T follicular helper cell (primary cell): Measurements from ENCODE around the gene HRH2.
"Not testable (repeated sequence)": the region's sequence is repeated elsewhere in the genome, so short reads cannot be mapped to it uniquely, and the experiment has no call there.

ENCODE experiments used
- DNase-seq: peaks from one replicate; pipeline ENCODE4 v3.0.0-alpha.2; 2020; ENCODE audit warnings: low read depth

The HRH2 gene

DNA sequence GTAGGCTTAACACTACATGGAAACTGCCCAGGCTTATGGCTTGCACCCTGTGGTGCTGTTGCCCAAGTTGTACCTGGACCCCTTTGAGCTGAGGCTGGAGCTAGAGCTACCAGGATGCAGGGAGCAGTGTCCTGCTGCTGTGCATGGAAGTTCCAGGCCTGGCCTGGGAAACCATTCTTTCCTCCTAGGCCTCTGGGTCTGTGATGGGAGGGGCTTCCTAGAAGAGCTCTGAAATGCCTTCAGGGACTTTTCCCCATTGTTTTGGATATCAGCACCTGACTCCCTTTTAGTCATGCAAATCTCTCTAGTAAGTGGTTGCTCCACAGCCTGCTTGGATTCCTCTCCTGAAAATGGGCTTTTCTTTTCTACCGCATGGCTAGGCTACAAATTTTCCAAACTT lies 7.9 kb upstream of the HRH2 start:
- no peak for DNase-seq

DNA sequence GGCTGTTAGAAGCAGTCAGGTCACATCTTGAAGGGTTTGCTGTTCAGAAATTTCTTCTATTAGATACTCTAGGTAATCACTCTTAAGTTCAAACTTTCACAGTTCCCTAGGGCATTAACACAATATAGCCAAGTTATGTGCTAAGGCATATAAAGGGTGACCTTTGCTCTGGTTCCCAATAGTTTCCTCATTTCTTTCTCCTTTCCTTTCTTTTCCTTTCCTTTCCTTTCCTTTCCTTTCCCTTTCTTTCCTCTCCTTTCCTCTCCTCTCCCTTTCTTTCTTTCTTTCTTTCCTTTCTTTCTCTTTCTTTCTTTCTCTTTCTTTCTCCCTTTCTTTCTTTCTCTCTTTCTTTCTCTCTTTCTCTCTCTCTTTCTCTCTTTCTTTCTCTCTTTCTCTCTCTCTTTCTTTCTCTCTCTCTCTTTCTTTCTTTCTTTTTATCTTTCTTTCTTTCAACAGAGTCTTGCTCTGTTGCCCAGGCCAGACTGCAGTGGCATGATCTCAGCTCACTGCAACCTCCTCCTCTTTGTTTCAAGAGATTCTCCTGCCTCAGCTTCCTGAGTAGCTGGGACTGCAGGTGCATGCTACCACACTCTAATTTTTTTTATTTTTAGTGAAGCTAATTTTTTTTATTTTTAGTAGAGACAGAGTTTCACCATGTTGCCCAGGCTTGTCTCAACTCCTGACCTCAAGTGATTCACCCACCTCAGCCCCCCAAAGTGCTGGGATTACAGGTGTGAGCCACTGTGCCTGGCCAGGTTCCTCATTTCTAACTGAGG lies 7.3 kb upstream of the HRH2 start:
- DNase-seq = not testable (repeated sequence)

DNA sequence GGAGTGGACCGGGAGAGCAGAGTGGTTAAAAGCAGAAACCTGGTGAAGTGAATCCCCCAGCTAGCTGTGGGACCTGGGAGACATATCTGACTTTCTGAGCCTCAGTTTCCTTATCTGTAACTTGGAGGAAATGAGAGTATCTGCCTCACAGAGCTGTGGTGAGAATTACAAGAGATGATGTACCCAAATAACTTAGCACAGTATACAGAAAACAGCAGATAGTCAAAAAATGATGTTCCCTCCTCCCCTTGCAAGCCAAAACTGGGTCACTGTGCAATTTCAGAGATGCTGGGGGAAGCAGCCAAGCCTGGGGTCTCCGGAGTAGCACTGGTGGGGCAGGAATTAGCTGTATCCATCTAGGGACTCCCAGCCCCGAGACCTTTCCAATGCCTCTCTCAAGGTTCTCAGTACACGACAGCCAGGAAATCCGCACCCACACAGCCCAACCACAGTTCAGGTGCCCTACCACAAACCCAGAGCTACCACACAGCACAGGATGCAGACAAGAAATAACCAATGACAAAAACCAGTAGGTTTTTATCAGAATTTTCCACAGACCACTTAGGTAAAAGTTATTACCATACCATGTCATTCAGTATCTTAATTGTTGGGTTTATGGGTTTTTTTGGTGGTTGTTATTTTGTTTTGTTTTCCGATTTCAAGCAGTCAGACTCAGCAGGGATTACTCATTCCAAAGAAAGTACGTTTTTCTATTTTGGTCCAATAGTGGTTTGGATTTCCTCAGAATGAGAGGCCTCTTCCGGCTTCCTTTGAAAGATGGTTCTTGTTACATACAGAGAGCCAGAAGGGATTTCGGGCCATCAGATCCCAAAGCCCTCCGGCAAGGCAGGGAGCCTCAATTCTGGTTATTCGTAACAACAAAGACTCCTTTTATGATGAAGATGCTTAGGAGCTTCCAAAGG lies 4.9 kb upstream of the HRH2 start:
- peak; percentile 58 for DNase-seq

DNA sequence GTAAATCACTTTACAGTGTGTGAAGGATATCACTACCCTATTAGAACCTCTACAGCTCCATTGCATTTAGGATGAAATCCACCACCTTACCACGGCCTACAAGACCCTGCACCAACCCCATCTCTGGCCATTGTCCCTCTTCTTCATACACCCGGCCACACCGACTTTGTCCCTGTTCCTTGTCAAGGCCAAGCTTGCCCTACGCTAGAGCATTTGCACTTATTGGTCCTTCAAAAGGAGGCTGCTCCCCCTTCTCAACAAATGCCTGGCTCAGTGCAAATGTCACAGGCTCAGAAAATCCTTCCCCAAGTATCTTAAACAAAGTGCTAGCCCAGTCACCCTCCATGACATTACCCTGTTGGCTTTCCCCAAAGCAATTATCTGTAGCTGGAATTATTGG lies 4.1 kb upstream of the HRH2 start:
- DNase-seq = no peak

DNA sequence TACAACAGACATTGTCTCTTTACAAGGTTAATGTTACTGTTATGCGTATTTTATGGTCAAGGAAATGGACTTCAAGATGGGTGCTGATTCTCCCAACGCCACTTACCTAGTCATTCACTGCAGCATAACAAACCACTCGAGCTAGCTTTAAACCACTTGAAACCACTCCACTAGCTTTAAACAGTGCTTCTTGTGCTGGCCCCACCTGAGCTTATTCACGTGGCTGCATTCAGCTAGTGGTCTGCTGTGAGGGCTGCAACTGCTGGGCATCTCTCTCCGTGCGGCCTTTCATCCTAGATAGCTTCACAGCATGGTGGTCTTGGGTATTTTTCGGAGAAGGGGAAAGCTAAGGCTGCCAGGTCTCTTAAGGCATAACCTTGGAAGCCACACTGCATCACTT lies 3.5 kb upstream of the HRH2 start:
- no peak for DNase-seq

DNA sequence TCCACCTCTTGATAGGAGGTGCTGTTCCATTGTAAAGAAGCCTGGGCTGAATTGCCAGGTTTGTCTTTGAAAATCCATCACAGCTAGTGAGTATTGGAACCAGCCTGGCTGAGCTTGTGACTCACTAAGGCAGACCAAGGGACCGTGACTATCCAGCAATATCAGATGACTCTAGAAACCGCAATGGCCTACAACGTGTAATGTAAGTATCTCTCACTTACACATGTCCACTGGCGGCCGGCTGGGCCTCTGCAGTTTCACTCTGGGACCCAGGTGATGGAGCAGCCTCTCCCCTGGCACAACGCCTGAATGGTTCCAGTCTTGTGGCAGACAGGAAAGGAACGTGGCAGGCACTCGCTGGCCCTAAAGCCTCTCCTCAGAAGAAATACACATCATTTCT lies 3.1 kb upstream of the HRH2 start:
- DNase-seq = no peak

DNA sequence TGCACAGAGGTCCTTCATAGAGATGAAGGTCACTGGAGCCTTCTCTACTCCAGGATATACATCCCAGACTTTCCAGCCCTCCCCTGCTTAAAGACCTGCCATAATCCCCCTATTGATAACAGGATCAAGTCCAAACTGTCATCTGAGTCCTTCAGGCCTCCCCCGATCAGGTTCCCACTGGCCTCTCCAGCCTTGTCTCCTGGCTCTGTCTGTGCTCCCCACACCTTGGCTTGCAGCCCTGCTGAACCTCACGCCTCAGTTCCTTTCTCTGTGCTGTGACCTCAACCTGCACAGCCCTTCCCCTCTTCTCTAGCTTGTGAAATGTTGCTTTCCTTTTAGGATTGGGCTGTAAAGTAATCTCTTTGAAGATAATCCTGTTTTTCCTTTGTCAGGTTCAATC lies 2.5 kb upstream of the HRH2 start:
- DNase-seq = no peak

DNA sequence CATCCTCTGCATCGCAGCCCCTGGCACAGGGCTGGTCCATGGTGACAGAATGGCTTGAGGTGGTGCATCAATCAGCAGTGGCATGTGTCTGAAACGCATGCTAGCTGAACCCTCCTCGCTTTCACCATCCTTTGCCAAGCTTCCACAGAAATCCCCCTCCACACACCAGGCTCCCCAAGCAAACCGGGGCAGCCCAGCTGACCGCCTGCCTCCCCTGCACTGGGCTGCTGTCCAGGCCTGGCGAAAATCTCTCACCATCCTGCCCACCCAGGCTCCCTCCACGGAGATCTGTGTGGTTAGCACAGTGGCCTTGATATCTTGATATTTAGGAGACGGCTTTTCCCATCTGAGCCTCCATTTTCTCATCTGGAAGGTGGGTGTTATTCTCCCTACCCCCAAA lies 905 bp upstream of the HRH2 start:
- DNase-seq = no peak

DNA sequence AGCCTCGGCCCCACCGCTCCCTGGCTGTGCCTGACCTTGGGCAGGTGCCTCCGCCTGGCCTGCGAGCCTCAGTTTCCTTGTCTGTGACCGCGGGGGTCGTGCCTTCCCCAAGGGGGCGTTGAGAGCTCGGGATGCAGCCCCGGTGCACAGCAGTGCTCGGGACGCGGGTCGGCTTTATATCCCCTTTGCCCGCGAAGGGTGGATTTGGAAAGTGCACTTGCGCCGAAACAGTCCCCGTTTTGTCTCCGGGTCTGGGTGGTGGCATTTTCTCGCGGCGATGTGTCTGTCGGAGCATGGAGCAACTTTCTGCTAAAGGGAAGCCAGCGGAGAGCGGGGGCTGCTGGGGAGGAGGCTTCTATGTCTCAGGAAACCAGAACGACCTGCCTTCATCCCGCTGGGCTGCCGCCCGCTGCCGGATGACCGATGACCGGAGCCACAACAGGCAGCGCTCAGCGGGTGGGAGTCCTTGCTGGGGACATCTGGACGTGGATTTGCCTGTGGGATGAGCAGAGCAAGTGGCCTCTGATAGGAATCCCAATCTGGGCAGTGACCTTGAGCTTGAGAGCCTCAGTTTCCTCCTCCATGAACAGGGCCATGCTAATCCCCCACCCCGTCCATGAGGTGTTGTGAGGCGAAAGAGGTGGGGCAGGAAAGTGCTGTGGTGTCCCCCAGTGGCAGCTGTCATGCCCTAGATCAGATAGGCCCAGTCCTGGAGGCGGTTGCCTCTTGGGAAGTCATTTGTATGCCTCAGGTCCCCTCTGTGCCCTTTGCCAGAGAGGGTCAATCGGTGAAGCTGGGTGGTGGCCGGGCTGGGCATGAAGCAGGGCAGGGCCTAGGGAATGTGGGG lies 651 bp downstream of the HRH2 start:
- no peak for DNase-seq

DNA sequence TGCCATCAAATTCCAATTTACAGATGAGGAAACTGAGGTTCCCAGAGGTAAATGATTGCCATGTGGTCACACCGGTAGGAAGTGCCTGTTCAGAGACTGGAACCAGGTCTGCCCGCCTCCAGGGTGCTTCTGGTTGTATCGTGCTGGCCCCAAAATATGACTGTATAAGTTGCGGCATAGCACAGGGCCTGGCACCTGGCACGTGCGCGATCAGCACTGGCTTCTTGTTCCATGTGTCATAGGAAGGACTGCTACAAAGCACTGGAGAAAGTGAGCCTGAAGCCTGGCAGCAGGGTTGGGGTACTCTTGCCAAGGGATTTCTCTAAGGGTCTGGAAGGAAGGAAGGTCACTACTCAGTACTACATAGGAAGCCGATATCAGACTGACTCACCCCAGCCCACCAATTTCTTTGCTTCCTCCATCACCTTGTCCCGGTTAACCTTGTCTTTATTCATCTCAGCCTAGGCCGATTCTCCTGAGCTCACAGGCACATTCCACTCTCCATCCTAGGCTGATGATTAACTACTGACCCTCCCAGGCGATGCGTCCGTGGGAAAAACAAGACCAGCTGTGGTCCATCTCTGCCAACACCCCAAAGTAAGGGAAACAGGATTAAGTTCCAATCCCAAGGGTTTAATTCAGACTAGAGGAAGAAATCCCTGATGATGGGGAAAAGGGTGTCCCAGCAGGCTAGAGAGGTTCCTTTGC lies 1.8 kb downstream of the HRH2 start:
- no peak for DNase-seq

DNA sequence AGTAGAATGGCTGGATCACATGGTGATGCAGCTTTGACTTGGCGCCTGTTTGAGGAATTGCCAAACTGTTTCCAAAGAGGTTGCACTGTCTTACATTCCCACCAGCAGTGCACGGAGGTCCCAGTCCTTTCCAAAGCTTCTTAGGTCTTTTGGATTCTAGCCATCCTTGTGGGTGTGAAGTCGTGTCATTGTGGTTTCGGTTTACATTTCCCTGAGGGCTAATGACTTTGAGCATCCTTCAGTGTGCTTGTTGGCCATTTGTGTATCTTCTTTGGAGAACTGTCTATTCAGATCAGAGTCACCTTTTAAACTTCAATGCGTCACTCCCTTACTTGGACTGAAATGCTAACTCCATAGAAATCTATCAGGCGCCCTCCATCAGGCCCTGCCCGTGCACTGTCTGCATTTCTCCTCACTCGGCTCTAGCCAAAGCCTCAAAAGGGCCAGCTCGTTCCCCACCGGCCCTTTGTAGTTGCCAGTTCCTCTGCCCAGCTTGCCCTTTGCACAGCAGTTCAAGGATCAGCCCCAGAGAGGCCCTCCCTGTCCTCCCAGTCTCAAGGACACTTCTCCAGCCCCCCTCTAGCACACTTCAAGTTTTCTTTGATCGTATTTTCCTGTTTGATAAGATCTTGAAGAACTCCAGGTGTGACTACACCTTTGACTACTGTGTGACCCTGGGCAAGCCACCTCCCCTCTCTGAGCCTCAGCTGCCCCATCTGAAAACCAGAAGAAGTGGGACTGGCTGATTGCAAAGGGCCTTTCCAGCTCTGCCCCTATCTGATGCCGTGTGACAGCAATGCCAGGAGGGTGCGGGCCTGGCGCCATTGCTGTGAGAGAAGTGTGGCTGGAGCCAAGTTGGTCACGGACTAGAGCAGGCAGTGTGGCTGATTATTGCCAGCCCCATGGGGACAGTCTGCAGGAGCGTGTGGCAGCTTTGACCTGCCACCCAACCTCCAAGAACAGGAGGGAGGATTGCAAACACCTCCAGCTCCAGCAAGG lies 5.6 kb downstream of the HRH2 start:
- DNase-seq = no peak

DNA sequence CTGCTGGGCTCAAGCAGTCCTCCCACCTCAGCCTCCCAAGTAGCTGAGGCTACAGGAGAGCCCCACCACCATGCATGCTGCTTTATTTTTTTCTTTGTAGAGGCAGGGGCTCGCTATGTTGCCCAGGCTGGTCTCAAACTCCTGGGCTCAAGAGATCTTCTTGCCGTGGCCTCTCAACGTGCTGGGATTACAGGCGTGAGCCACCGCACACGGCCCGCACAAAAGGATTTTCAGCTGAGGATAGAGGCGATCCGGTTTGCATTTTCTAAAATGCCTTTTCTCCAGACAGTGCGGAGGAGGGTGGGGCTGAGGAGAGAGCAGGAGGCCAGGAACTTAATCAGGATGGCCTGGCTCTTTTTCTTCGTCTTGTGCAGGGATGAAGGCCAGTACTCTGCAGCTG lies 6.9 kb downstream of the HRH2 start:
- DNase-seq = no peak

DNA sequence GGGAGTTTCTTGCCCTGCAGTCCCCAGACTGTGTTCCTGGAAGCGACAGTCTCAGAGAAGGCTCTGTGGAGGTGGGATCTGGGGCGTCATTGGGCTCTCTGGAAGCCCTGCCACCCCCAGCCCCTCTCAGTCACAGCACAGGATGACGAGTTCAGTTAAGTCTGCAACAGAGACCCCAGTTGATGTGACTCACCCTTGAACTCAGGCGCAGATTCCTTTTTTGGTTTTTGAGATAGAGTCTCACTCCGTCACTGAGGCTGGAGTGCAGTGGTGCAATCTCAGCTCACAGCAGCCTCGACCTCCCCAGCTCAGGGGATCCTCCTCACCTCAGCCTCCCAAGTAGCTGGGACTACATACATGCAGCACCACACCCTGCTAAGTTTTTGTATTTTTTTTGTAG lies 8.3 kb downstream of the HRH2 start:
- no peak for DNase-seq

DNA sequence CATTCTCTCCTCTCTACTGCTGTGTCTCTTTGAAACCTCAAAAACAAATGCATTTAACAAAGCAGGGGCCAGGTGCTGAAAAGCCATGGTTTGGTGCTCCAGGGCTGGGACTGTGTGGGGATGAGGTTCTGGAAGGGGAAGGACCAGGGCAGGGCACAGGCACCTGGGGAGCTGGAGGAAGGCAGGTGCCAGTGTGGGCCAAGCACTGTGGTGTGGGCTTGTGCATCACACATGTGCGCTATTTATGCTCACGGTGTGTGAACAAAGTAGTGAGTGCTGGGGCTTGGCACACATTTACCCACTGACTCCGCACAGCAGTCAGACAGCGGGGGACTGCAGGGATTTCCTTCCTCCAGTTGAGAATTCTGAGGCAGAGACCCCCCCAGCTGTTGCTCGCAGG lies 10.1 kb downstream of the HRH2 start:
- DNase-seq = no peak

DNA sequence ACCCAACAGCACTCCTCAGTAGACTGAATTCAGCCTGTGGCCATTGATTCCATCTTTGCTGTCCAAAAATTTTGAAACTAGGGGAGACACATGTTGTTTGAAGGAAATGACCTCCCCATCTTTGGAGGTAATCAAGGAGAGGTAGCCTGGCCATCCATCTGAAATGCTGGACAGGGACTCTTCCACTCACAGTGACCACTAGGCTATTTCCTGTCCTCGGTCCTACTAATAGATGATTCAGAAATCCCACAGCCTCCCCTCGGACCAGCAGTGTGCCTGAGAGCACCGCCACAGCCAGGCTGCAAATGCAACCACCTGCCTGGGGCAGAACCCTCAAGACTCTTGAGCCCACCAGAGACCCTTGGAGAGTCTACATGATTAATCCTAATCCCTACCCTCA lies 12.5 kb downstream of the HRH2 start:
- no peak for DNase-seq

DNA sequence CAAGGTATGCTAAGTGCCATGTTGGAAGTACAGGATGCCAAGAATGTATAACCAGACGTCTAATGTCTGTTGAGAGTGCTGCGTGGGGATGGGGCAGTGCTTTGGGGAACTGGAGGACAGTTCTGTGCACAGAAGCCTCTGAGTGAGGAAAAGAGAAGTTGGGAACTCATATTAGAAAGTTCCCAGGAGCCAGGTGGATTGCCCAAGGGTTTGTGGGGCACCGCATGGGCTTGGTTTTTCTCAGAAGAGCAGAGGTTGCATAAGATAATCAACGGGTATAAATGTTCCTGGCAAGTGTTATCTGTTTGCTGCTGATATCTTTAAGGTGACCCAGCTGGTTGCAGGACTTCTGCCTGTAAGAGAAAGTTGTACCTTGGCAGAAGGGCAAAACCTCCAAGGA lies 13.1 kb downstream of the HRH2 start:
- no peak for DNase-seq

DNA sequence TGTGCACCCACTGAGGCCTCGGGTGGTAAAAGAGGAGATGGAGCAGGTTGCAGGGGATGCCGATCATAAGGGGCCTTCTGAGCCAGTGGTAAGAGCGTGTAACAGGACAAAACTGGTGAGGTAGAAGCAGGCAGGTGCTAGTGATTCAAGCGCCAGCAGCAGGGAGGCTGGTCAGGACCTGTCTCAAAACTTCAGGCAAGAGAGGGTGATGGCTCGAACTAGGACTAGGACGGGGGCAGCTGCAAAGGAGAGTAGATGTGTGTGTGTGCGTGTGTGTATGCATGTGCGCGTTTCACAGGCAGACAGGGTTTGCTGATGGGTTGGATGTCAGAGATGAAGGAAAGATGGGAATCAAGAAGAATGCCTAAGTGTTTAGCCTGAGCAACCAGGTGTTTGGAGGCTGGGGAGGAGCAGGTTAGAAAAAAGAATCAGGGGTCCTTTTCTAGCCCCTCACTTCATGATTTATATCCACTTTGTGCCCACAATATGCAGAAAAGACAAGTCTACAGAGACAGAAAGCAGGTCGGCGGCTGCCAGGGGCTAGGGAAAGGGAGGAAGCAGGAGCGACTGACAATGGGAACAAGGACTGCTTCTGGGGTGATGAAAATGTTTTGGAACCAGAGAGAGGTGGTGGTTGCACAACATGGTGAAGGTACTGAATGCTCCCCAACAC lies 15.2 kb downstream of the HRH2 start:
- DNase-seq = no peak

DNA sequence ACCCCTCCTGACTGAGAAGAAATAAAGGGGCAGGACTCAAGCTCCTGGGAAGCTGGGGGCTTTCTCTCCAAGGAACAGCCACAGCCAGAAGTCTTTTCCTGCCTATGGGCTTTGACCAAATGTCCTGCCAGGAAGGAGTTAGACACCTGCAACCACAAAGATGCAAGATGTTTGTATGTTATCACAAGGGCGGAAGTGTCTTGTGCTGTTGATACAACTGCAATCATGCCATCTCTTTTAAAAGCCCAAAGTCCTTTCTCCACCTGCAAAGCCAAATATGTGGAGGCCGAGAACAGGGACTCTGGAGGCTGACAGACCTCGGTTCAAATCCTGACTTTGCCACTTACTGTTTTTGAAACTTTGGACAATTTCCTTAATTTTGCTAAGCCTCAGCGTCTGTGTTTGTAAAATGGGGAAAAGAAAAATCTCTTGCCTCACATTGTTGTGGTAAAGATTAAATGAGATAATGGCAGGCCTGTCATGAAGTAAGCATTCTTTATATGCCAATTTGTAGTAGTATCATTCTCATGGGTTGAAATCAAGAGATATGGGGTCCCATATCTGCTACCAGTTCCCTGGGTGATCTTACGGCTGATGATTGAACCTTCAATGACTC lies 17.0 kb downstream of the HRH2 start:
- no peak for DNase-seq

DNA sequence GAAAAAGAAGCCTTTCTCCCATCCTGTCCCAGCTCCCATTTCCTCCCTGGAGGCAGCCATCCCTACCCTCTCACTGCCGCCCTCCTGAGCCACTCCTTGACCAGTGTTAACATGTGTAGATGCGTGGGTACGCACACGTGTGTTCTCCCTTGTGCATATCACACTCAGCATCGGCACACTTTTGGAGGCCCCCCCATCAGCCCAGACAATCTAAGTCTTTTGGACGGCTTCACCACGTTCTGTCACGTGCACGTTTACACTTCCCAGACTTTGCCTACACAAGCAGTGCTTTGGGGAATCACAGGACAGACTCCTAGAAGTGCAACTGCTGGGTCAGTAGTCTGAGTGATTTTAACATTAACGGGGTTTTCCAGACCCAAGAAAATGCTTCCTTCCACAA lies 18.0 kb downstream of the HRH2 start:
- DNase-seq = no peak

DNA sequence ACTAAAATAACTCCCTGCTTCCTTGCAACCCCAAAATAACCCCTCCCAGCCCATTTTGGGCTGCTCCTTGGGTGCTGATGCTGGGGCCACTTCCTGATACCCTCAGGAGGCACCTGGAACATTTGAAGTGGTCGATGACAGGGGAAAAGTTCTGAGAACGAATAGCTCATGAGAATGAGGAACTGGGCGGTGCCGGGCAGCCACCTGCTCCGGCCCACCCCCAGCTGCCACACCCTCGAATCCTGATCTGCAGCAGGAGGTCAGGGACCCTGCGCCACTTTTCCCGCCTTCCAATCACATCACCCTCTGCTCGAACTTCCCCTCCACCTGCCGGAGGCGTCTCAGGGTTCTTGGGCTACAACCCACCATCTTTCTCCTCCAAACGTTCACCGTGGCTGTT lies 19.7 kb downstream of the HRH2 start:
- DNase-seq = no peak
